IMR-90 (cell line): ENCODE measurements around the gene MAGI2. TPM values are rescaled to one million over a fixed set of nuclear protein-coding genes. Genes with fewer than 3 reads are reported as not detected.

Experiments
- ATAC-seq: fragments of 200-7000 bp; cut with Tn5 transposase; 2 replicates; pipeline ENCODE4 v1.9.1; 2020; ENCODE audit warnings: low read depth, mild to moderate bottlenecking, moderate library complexity
- BruUV-seq: library from RNA; stranded (reverse); fragments of 400-500 nt; replicated peaks from 2 replicates; lab custom pipeline; 2021; lab: Mats Ljungman, UMichigan
- CTCF ChIA-PET: fragments of 300-600 bp; formaldehyde crosslinking; extraction: SDS; loops from one replicate; lab custom pipeline; 2021; ENCODE audit warnings: antibody characterized with exemption; lab: Yijun Ruan, JAX
- POLR2A ChIA-PET: fragments of 300-600 bp; sonication (Branson Sonifier 250); formaldehyde crosslinking; loops from one replicate; lab custom pipeline; 2022; ENCODE audit warnings: antibody characterized with exemption; ENCODE audit not compliant: unreplicated experiment; lab: Charles Lee
- DNase-seq: peaks from one replicate; pipeline ENCODE4 v3.0.0; 2013
- H2AFZ ChIP-seq: replicated peaks from 2 replicates; pipeline ENCODE3; 2013; ENCODE audit warnings: low read length, mild to moderate bottlenecking; ENCODE audit not compliant: poor library complexity
- H2AK5ac ChIP-seq: 2 replicates; pipeline ENCODE4 v1.6.1; 2013; ENCODE audit warnings: low read depth, low read length, inconsistent platforms
- H2AK9ac ChIP-seq: replicated peaks from 2 replicates; pipeline ENCODE3; 2013; ENCODE audit warnings: mild to moderate bottlenecking, low read depth, low read length, moderate library complexity; ENCODE audit not compliant: poor library complexity
- H2BK120ac ChIP-seq: 2 replicates; pipeline ENCODE4 v1.6.1; 2013; ENCODE audit warnings: low read depth, low read length, inconsistent platforms
- H2BK15ac ChIP-seq: 3 replicates; pipeline ENCODE4 v1.6.1; 2013; ENCODE audit warnings: low read depth, low read length, inconsistent platforms
- H2BK20ac ChIP-seq: 2 replicates; pipeline ENCODE4 v1.6.1; 2013; ENCODE audit warnings: low read depth, mild to moderate bottlenecking, inconsistent platforms, low read length, moderate library complexity
- H2BK5ac ChIP-seq: 2 replicates; pipeline ENCODE4 v1.6.1; 2013; ENCODE audit warnings: mild to moderate bottlenecking, low read depth, low read length, inconsistent platforms; ENCODE audit not compliant: poor library complexity, severe bottlenecking
- H3K14ac ChIP-seq: replicated peaks from 2 replicates; pipeline ENCODE4 v1.6.1; 2013; ENCODE audit warnings: low read depth, low read length, inconsistent platforms
- H3K18ac ChIP-seq: 2 replicates; pipeline ENCODE4 v1.6.1; 2013; ENCODE audit warnings: low read depth, low read length, control low read depth
- H3K23ac ChIP-seq: 2 replicates; pipeline ENCODE4 v1.6.1; 2013; ENCODE audit warnings: low read depth, low read length, inconsistent platforms
- H3K27ac ChIP-seq: 2 replicates; pipeline ENCODE4 v1.5.1; 2013; ENCODE audit warnings: mild to moderate bottlenecking, control low read depth, low read length; ENCODE audit not compliant: insufficient read depth
- H3K27me3 ChIP-seq: 2 replicates; pipeline ENCODE4 v1.6.1; 2013; ENCODE audit warnings: low read length; ENCODE audit not compliant: control insufficient read depth, insufficient read depth
- H3K36me3 ChIP-seq: 2 replicates; pipeline ENCODE4 v1.6.1; 2013; ENCODE audit warnings: low read length, mixed read lengths; ENCODE audit not compliant: control insufficient read depth, insufficient read depth
- H3K4ac ChIP-seq: 2 replicates; pipeline ENCODE4 v1.6.1; 2013; ENCODE audit warnings: low read depth, low read length, inconsistent platforms
- H3K4me1 ChIP-seq: 2 replicates; pipeline ENCODE4 v1.6.1; 2013; ENCODE audit warnings: low read length, mixed read lengths; ENCODE audit not compliant: control insufficient read depth, insufficient read depth
- H3K4me2 ChIP-seq: 2 replicates; pipeline ENCODE4 v1.6.1; 2013; ENCODE audit warnings: low read depth, mild to moderate bottlenecking, control low read depth, low read length, moderate library complexity
- H3K4me3 ChIP-seq: 2 replicates; pipeline ENCODE4 v1.5.1; 2013; ENCODE audit warnings: low read depth, mild to moderate bottlenecking, control low read depth, low read length, moderate library complexity; ENCODE audit not compliant: insufficient read depth
- H3K56ac ChIP-seq: 2 replicates; pipeline ENCODE4 v1.6.1; 2013; ENCODE audit warnings: low read length, inconsistent platforms; ENCODE audit not compliant: insufficient read depth; ENCODE audit errors: extremely low read depth
- H3K79me1 ChIP-seq, 2 experiments: 2 replicates each; pipeline ENCODE4 v1.6.1; 2013; ENCODE audit warnings: low read length in 2 of 2, inconsistent platforms in 1 of 2, low read depth in 1 of 2
- H3K9ac ChIP-seq: 2 replicates; pipeline ENCODE4 v1.6.1; 2013; ENCODE audit warnings: low read depth, low read length, control low read depth
- H3K9me1 ChIP-seq: 2 replicates; pipeline ENCODE4 v1.6.1; 2013; ENCODE audit warnings: low read length, inconsistent platforms; ENCODE audit not compliant: insufficient read depth
- H3K9me3 ChIP-seq: 2 replicates; pipeline ENCODE4 v1.6.1; 2013; ENCODE audit warnings: low read length; ENCODE audit not compliant: control insufficient read depth, insufficient read depth
- H4K20me1 ChIP-seq: 2 replicates; pipeline ENCODE4 v1.6.1; 2013; ENCODE audit warnings: low read length, inconsistent platforms; ENCODE audit not compliant: insufficient read depth
- H4K5ac ChIP-seq: 2 replicates; pipeline ENCODE4 v1.6.1; 2013; ENCODE audit warnings: mild to moderate bottlenecking, low read depth, low read length, control low read depth
- H4K8ac ChIP-seq, 2 experiments: 2 replicates each; pipeline ENCODE4 v1.6.1; 2013; ENCODE audit warnings: low read depth in 2 of 2, low read length in 2 of 2, control low read depth in 1 of 2, inconsistent platforms in 1 of 2
- H4K91ac ChIP-seq: 2 replicates; pipeline ENCODE4 v1.6.1; 2013; ENCODE audit warnings: low read depth, low read length, inconsistent platforms; ENCODE audit not compliant: insufficient read depth
- CEBPB ChIP-seq: IDR thresholded peaks from 2 replicates; pipeline ENCODE4 v1.6.1; 2012; ENCODE audit warnings: low read depth, low read length, improper control_type of control experiment
- CHD1 ChIP-seq: IDR thresholded peaks from 2 replicates; pipeline ENCODE4 v1.6.1; 2012; ENCODE audit warnings: low read depth, low read length, improper control_type of control experiment
- NFE2L2 ChIP-seq: fragments of 150-350 bp; IDR thresholded peaks from 2 replicates; pipeline ENCODE4 v1.6.1; 2016; ENCODE audit warnings: low read depth, mild to moderate bottlenecking, low read length
- POLR2A ChIP-seq: IDR thresholded peaks from 2 replicates; pipeline ENCODE4 v1.6.1; 2012; ENCODE audit warnings: mild to moderate bottlenecking, low read depth, low read length
- RCOR1 ChIP-seq: IDR thresholded peaks from 2 replicates; pipeline ENCODE4 v1.6.1; 2012; ENCODE audit warnings: mild to moderate bottlenecking, low read length, improper control_type of control experiment; ENCODE audit not compliant: insufficient replicate concordance
- whole genome bisulfite sequencing, 2 experiments: methylation state at CpG; one replicate each; pipeline versions ENCODE4 v1.1.5 to v1.1.7; 2013; ENCODE audit warnings: missing lambda C conversion rate in 2 of 2; ENCODE audit not compliant: insufficient read length in 1 of 2; ENCODE audit errors: extremely low coverage in 2 of 2; 5-methylcytosine and 5-hydroxymethylcytosine counted together
- dilution Hi-C: fragments of 300-500 bp; cut with HindIII; formaldehyde crosslinking; loops from one replicate; pipeline ENCODE4 v1.14.3; 2018; ENCODE audit warnings: low sequenced_read_pairs; ENCODE audit not compliant: unreplicated experiment
- in situ Hi-C: fragments of 300-500 bp; cut with MboI; formaldehyde crosslinking; loops from 3 replicates; pipeline ENCODE4 v1.14.3; 2019; ENCODE audit warnings: low sequenced_read_pairs, inconsistent platforms, mixed read lengths
- intact Hi-C: fragments of 100-400 bp; cut with micrococcal nuclease; formaldehyde crosslinking; loops from 2 replicates; pipeline ENCODE4 v1.10.0; 2022
- polyA plus RNA-seq, 3 experiments: library from polyadenylated mRNA; depleted of rRNA; stranded (reverse); fragments of >200 nt; gene quantifications; 2 replicates each; pipeline ENCODE4 v1.2.3, GENCODE V29; 2012; ENCODE audit warnings: low replicate concordance in 1 of 3
- total RNA-seq: library from RNA; depleted of rRNA; stranded (reverse); fragments of >200 nt; gene quantifications from 2 replicates; pipeline ENCODE4 v1.2.3, GENCODE V29; 2012

Gene MAGI2
- total and polyA plus RNA-seq, 2 of the 4 experiments (the other 2 are of a cell fraction): 2.5 to 17.9 TPM

GRCh38 chr7:79149831-79150230 lies 303.6 kb downstream of the MAGI2 start:
- ChIA-PET POLR2A (no interaction called here), CTCF (no interaction called here)
- H3K79me1 ChIP-seq: peaks cover 6 to 8% of the 10 kb centered on the region in 2 experiments; a peak in 2 of 4 replicates

More at GRCh38 chr7:79149831-79150230, 303.6 kb downstream of the MAGI2 start:
- H4K5ac ChIP-seq: no peak overlapping the region; the same call in 1 of the 2 replicates
- H2BK5ac ChIP-seq: peak overlapping the region; percentile 55
- DNase-seq (no peak), ATAC-seq (no peak)
- H3K4me1 ChIP-seq: peaks cover 2% of the 10 kb centered on the region
- H4K20me1 ChIP-seq: no peaks in the 10 kb centered on the region
- intact Hi-C loops (no loop called here), in situ Hi-C loops (no loop called here), dilution Hi-C loops (no loop called here)
- H3K27ac ChIP-seq: peak overlapping the region; percentile 62; the same call in 1 of the 2 replicates
- peak overlapping the region; percentile 23; the same call in 1 of the 2 replicates for H3K9ac ChIP-seq
- H2BK15ac ChIP-seq: no peak overlapping the region; the same call in 2 of the 3 replicates
- BruUV-seq: no TSS peak
- no peaks in the 10 kb centered on the region for H3K9me3 ChIP-seq
- peak overlapping the region; percentile 24; the same call in 1 of the 2 replicates for H3K18ac ChIP-seq
- H3K4me2 ChIP-seq: peak overlapping the region; percentile 47
- peaks cover 6% of the 10 kb centered on the region for H3K9me1 ChIP-seq
- WGBS, 2 experiments: no CpG with 5 or more reads among the region's 1 CpG
- peak overlapping the region; percentile 70 for H4K91ac ChIP-seq
- H2BK120ac ChIP-seq: no peak overlapping the region
- H3K4ac ChIP-seq: no peak overlapping the region
- TF ChIP-seq POLR2A (no peak), CEBPB (peak; percentile 35; the same call in 1 of the 2 replicates), CHD1 (no peak), RCOR1 (no peak), NFE2L2 (no peak)
- no peak overlapping the region for H2AK9ac ChIP-seq
- H2BK20ac ChIP-seq: peak overlapping the region; percentile 49; the same call in 1 of the 2 replicates
- H3K27me3 ChIP-seq: no peaks in the 10 kb centered on the region
- peak overlapping the region; percentile 81; the same call in 1 of the 2 replicates for H3K14ac ChIP-seq
- no peak overlapping the region; a peak in 1 of 4 replicates for H4K8ac ChIP-seq
- peak overlapping the region; percentile 46; the same call in 1 of the 2 replicates for H2AK5ac ChIP-seq
- H3K4me3 ChIP-seq: no peak overlapping the region
- no peak overlapping the region for H3K56ac ChIP-seq
- no peak overlapping the region for H2AFZ ChIP-seq
- no peak overlapping the region for H3K23ac ChIP-seq
- no peaks in the 10 kb centered on the region for H3K36me3 ChIP-seq
